Measurements from ENCODE around the gene LONRF2.

The LONRF2 gene

DNA sequence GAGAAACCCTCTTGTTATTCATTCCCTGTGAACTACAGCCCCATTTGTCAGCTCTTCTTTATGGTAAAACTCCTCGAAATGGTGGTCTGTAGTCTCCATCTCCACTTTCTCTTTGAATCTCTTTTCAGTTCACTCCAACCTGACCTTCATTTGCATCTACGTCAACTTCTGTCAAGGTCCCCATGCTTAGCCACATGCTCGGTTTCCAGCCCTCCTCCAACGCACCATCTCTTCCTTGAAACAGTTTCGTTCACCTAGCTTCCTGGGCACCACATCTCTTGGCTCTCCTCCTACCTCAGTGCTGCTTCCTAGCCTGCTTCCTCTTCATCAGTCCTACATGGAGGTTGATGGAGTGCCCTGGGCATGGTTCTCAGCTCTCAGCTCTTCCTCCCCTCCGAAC is 98.8 kb downstream of the LONRF2 start:
- TF ChIP-seq POLR2AphosphoS5 (IDR thresholded peaks at IDR 0.05; ENCODE audit: low read depth) (no peak), GABPA (IDR thresholded peaks at IDR 0.05; ENCODE audit: low read depth) (no peak)
- TF ChIP-seq, protein P1, sequence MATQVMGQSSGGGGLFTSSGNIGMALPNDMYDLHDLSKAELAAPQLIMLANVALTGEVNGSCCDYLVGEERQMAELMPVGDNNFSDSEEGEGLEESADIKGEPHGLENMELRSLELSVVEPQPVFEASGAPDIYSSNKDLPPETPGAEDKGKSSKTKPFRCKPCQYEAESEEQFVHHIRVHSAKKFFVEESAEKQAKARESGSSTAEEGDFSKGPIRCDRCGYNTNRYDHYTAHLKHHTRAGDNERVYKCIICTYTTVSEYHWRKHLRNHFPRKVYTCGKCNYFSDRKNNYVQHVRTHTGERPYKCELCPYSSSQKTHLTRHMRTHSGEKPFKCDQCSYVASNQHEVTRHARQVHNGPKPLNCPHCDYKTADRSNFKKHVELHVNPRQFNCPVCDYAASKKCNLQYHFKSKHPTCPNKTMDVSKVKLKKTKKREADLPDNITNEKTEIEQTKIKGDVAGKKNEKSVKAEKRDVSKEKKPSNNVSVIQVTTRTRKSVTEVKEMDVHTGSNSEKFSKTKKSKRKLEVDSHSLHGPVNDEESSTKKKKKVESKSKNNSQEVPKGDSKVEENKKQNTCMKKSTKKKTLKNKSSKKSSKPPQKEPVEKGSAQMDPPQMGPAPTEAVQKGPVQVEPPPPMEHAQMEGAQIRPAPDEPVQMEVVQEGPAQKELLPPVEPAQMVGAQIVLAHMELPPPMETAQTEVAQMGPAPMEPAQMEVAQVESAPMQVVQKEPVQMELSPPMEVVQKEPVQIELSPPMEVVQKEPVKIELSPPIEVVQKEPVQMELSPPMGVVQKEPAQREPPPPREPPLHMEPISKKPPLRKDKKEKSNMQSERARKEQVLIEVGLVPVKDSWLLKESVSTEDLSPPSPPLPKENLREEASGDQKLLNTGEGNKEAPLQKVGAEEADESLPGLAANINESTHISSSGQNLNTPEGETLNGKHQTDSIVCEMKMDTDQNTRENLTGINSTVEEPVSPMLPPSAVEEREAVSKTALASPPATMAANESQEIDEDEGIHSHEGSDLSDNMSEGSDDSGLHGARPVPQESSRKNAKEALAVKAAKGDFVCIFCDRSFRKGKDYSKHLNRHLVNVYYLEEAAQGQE (IDR thresholded peaks at IDR 0.05; ENCODE audit: insufficient replicate concordance, low read depth), result no peak
- DNase-seq (ENCODE audit: low read depth in 1 of 2, low spot score in 1 of 2), result no peak
- no peak overlapping the region for H3K27ac ChIP-seq (replicated peaks)
- no peak overlapping the region for H3K4me3 ChIP-seq (replicated peaks; ENCODE audit: insufficient read depth, low read length)
- no peaks in the 10 kb centered on the region for H3K27me3 ChIP-seq (ENCODE audit: insufficient read depth, poor library complexity, severe bottlenecking)

All from HL-60 (cell line).